Stimulated activated naive CD8-positive, alpha-beta T cell treated with anti-CD3 and anti-CD28 coated beads, Interleukin-15, amount 100 ng/mL, for 72 hours (primary cell): Measurements from ENCODE around the gene BCKDHB.

Experiments
- ATAC-seq: fragments of 150-1000 bp; cut with Tn5 transposase; 2 replicates; pipeline ENCODE4 v1.10.0; 2021; ENCODE audit warnings: mild to moderate bottlenecking, moderate library complexity
- DNase-seq, 2 donors: peaks; one replicate each; pipeline ENCODE4 v3.0.0; 2021 to 2022
- H3K27ac Mint-ChIP-seq, 2 donors: one replicate each; pipeline ENCODE4 v1.8.0; 2022; ENCODE audit warnings: mild to moderate bottlenecking in 2 of 2, mixed read lengths in 2 of 2, moderate library complexity in 2 of 2
- H3K27me3 Mint-ChIP-seq: one replicate; pipeline ENCODE4 v1.8.0; 2022; ENCODE audit warnings: mixed read lengths
- H3K4me1 Mint-ChIP-seq: one replicate; pipeline ENCODE4 v1.8.0; 2022; ENCODE audit warnings: mild to moderate bottlenecking, mixed read lengths
- H3K4me3 Mint-ChIP-seq, 2 donors: one replicate each; pipeline ENCODE4 v1.8.0; 2022; ENCODE audit warnings: mild to moderate bottlenecking in 2 of 2, mixed read lengths in 2 of 2, moderate library complexity in 1 of 2
- H3K9me3 Mint-ChIP-seq, 2 donors: one replicate each; pipeline ENCODE4 v1.8.0; 2022; ENCODE audit warnings: mixed read lengths in 2 of 2

BCKDHB gene

DNA sequence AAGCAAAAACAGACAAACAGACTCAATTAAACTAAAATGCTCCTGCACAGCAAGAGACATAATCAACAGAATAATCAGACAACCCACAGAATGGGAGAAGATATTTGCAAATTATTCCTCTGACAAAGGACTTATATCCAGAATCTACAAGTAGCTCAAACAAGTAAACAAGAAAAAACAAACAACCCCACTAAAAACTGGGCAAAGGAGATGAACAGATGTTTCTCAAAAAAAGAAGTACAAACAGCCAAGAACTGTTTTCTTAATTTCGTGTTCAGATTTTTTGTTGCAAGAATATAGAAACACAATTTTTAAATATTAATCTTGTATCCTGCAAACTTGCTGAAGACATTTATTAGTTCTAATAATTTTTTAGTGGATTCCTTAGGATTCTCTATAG, 274.1 kb downstream of the BCKDHB start:
- H3K27me3 Mint-ChIP-seq, result no peaks in the 10 kb centered on the region
- no peak overlapping the region for H3K4me3 Mint-ChIP-seq
- DNase-seq (no peak), ATAC-seq (no peak)
- H3K27ac Mint-ChIP-seq, result no peak overlapping the region
- no peaks in the 10 kb centered on the region for H3K4me1 Mint-ChIP-seq
- H3K9me3 Mint-ChIP-seq, result peaks cover 0 to 7% of the 10 kb centered on the region in 2 donors

DNA sequence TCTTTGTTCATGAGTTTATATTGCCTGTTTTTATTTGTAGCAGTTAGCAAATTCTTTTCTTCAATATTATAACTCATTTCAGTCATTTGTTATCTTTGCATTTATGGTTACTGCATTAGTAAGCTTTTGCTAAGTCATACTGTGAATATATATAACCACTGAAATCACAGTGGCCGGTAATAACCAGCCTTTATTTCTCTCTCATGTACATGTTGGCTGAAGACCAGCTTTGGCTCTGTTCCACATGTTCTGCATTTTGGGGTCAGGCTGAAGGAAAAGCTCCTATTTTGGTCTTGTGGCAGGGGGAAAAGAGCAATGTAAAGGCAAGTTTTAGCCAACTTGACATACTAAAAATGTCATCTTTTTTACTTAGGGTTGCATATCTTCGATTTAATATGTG, 276.3 kb downstream of the BCKDHB start:
- Mint-ChIP-seq H3K9me3 (no peaks in the 10 kb centered on the region), H3K4me1 (no peaks in the 10 kb centered on the region), H3K4me3 (no peak overlapping the region), H3K27me3 (no peaks in the 10 kb centered on the region), H3K27ac (no peak overlapping the region)
- DNase-seq, result no peak
- no peak for ATAC-seq

DNA sequence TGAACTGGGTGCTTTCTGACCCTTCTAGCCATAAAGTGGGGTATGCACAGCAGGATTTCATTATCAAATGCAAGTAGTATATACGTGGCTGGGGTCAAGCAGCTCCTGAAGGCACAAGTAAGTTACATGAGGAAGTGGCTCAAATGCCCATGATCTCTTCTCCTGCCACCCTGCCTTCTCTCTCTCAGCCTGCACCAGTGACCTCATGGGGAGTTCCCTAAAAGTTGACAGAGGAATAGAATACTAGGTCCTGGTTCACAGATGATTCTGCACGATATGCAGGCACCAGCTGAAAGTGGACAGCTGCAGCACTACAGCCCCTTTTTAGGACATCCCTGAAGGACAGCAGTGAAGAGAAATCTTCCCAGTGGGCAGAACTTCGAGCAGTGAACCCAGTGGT, 282.0 kb downstream of the BCKDHB start:
- Mint-ChIP-seq H3K27ac (no peak overlapping the region), H3K4me3 (no peak overlapping the region), H3K9me3 (peaks cover 0 to 22% of the 10 kb centered on the region in 2 donors), H3K4me1 (no peaks in the 10 kb centered on the region), H3K27me3 (no peaks in the 10 kb centered on the region)
- ATAC-seq (no peak), DNase-seq (no peak)
